KMS-11 (cell line): ENCODE measurements around the gene SPATS2L.

Source experiments
- H2AFZ ChIP-seq: fragments of 200-600 bp; sonication (generic); 2 replicates; pipeline ENCODE4 v1.6.1; 2016; ENCODE audit warnings: antibody characterized with exemption, mixed run types, low read depth
- H3K27ac ChIP-seq: fragments of 200-600 bp; sonication (generic); 2 replicates; pipeline ENCODE4 v1.6.1; 2016; ENCODE audit warnings: mild to moderate bottlenecking, mixed run types
- H3K27me3 ChIP-seq: fragments of 200-600 bp; sonication (generic); 2 replicates; pipeline ENCODE4 v1.6.1; 2017; ENCODE audit warnings: mild to moderate bottlenecking, low read depth, mixed run types, moderate library complexity; ENCODE audit not compliant: insufficient read depth
- H3K36me3 ChIP-seq: fragments of 200-600 bp; sonication (generic); 2 replicates; pipeline ENCODE4 v1.6.1; 2017; ENCODE audit warnings: mild to moderate bottlenecking, mixed run types; ENCODE audit not compliant: insufficient read depth
- H3K4me1 ChIP-seq: fragments of 200-600 bp; sonication (generic); 2 replicates; pipeline ENCODE4 v1.6.1; 2016; ENCODE audit warnings: mild to moderate bottlenecking, low read depth, mixed run types; ENCODE audit not compliant: poor library complexity, severe bottlenecking
- H3K4me2 ChIP-seq: fragments of 200-600 bp; sonication (generic); 2 replicates; pipeline ENCODE4 v1.7.0; 2016; ENCODE audit warnings: mild to moderate bottlenecking, mixed run types
- H3K4me3 ChIP-seq: fragments of 200-600 bp; sonication (generic); IDR thresholded peaks from 2 replicates; pipeline ENCODE4 v1.6.1; 2017; ENCODE audit warnings: low read depth, low read length, mixed read lengths; ENCODE audit not compliant: insufficient read depth
- H3K79me2 ChIP-seq: fragments of 200-600 bp; sonication (generic); 2 replicates; pipeline ENCODE4 v1.6.1; 2016; ENCODE audit warnings: low read depth, mixed run types; ENCODE audit not compliant: insufficient read depth
- H3K9ac ChIP-seq: fragments of 200-600 bp; sonication (generic); 2 replicates; pipeline ENCODE4 v1.6.1; 2016; ENCODE audit warnings: mild to moderate bottlenecking, mixed run types
- H4K20me1 ChIP-seq: fragments of 200-600 bp; sonication (generic); 2 replicates; pipeline ENCODE4 v1.6.1; 2016; ENCODE audit warnings: mild to moderate bottlenecking, mixed run types; ENCODE audit not compliant: insufficient read depth
- TF ChIP-seq, protein P1 (sequence below): fragments of 200-600 bp; sonication (generic); conservative IDR thresholded peaks from 2 replicates; pipeline ENCODE4 v1.6.1; 2017; ENCODE audit warnings: low read depth, mild to moderate bottlenecking, antibody characterized with exemption, low read length, moderate library complexity, mixed read lengths

Gene SPATS2L

DNA sequence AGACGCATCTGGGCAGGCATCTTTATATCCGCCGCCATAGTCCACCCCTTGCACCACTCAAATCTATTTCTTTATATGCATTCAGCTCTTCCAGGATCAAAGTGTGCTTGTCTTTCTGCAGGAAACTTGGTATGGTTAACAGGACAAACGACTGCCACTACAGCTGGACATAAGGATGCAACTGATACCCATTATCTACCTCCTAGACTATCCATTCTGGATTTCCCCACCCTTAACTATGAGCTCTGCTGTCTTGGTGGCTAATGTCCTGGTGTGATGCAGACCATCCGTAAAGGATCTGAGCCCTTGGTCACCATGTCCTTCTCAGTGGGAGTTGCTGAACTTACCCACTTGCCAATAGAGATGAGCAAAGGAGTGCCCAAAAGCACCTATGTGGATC is 40.1 kb upstream of the SPATS2L start:
- TF ChIP-seq, protein P1, sequence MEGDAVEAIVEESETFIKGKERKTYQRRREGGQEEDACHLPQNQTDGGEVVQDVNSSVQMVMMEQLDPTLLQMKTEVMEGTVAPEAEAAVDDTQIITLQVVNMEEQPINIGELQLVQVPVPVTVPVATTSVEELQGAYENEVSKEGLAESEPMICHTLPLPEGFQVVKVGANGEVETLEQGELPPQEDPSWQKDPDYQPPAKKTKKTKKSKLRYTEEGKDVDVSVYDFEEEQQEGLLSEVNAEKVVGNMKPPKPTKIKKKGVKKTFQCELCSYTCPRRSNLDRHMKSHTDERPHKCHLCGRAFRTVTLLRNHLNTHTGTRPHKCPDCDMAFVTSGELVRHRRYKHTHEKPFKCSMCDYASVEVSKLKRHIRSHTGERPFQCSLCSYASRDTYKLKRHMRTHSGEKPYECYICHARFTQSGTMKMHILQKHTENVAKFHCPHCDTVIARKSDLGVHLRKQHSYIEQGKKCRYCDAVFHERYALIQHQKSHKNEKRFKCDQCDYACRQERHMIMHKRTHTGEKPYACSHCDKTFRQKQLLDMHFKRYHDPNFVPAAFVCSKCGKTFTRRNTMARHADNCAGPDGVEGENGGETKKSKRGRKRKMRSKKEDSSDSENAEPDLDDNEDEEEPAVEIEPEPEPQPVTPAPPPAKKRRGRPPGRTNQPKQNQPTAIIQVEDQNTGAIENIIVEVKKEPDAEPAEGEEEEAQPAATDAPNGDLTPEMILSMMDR = no peak
- no peak overlapping the region for H3K9ac ChIP-seq
- H3K4me1 ChIP-seq = no peaks in the 10 kb centered on the region
- no peaks in the 10 kb centered on the region for H4K20me1 ChIP-seq
- no peaks in the 10 kb centered on the region for H3K27me3 ChIP-seq
- H3K4me3 ChIP-seq = no peak overlapping the region
- H3K27ac ChIP-seq = no peak overlapping the region
- H3K36me3 ChIP-seq = no peaks in the 10 kb centered on the region
- H3K79me2 ChIP-seq = no peaks in the 10 kb centered on the region
- no peak overlapping the region for H3K4me2 ChIP-seq
- H2AFZ ChIP-seq = no peak overlapping the region

DNA sequence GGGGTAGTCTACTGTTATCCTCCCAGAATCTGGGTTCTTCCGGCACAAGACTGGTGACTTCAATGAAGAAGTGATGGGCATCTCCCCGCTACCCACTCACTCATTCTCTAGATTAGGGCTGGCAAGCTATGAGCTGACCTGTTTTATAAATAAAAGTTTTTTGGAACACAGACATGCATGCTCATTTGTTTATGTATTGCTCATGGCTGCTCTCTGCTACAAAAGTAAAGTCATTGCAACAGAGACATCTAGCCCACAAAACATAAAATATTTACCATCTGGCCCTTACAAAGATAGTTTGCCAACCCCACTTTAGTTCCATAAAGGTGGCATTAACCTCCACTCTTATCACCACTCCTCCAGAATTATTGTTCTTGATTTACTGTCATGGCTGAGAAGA is 39.1 kb upstream of the SPATS2L start:
- no peak overlapping the region for H3K4me2 ChIP-seq
- TF ChIP-seq, protein P1 = no peak
- no peak overlapping the region for H3K9ac ChIP-seq
- no peaks in the 10 kb centered on the region for H4K20me1 ChIP-seq
- H3K27ac ChIP-seq = no peak overlapping the region
- H3K36me3 ChIP-seq = no peaks in the 10 kb centered on the region
- H3K4me1 ChIP-seq = no peaks in the 10 kb centered on the region
- H3K4me3 ChIP-seq = no peak overlapping the region
- H3K79me2 ChIP-seq = no peaks in the 10 kb centered on the region
- no peaks in the 10 kb centered on the region for H3K27me3 ChIP-seq
- no peak overlapping the region for H2AFZ ChIP-seq

DNA sequence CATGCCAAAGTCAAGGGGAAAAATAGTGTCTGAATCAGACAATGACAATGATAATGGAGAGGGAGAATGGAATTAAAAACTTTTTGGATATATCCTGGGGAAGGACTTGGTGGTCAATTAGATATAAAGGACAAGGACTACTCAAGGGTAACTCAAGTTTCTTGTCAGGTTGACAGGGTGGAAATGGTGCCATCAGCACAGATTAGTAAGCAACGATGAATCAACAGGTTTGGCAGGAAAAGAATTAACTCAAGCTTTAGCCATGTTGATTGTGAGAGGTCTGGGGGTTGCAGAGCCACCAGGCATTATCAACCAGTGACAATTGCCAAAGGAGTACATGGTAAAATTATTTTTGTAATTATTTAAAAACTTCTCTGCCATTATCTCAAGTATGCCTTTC is 35.8 kb upstream of the SPATS2L start:
- Histone ChIP-seq H3K4me3 (no peak overlapping the region), H2AFZ (no peak overlapping the region), H3K9ac (no peak overlapping the region), H3K4me2 (no peak overlapping the region), H3K79me2 (no peaks in the 10 kb centered on the region), H3K36me3 (no peaks in the 10 kb centered on the region), H3K27ac (no peak overlapping the region), H3K4me1 (no peaks in the 10 kb centered on the region), H3K27me3 (no peaks in the 10 kb centered on the region), H4K20me1 (no peaks in the 10 kb centered on the region)
- TF ChIP-seq, protein P1 = no peak

DNA sequence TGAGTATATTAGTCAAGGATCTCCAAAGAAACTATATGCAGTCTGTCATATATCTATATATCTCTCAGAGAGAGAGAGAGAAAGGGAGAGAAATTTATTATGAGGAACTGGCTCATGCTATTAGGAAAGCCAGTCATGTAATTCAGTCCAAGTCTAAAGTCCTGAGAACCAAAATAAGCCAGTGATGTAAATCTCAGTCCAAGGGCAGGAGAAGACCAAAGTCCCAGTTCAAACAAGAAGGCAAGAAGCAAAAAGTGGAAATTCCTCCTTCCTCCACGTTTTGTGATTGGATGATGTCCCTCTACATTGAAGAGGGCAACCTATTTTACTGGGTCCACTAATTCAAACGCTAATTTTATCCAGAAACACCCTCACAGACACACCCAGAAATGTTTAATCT is 34.2 kb upstream of the SPATS2L start:
- Histone ChIP-seq H3K9ac (no peak overlapping the region), H3K27ac (no peak overlapping the region), H4K20me1 (no peaks in the 10 kb centered on the region), H3K36me3 (no peaks in the 10 kb centered on the region), H2AFZ (no peak overlapping the region), H3K4me1 (no peaks in the 10 kb centered on the region), H3K4me3 (no peak overlapping the region), H3K79me2 (no peaks in the 10 kb centered on the region), H3K4me2 (no peak overlapping the region), H3K27me3 (no peaks in the 10 kb centered on the region)
- TF ChIP-seq, protein P1 = no peak
